HepG2 (cell line): Measurements from ENCODE around the gene GPR137. TPM values are rescaled to one million over a fixed set of nuclear protein-coding genes. Genes with fewer than 3 reads are reported as not detected.
A peak's percentile ranks its signal among the peaks of the same experiment; 100 is the strongest.

Experiments
- ATF6 ChIP-seq: sonication (generic); formaldehyde crosslinking; conservative IDR thresholded peaks from 2 replicates; pipeline ENCODE4 v1.4.0; 2020; ENCODE audit warnings: missing genetic modification reagents
- IKZF4 ChIP-seq: sonication (generic); formaldehyde crosslinking; IDR thresholded peaks from 2 replicates; pipeline ENCODE4 v1.5.1; 2020; ENCODE audit warnings: borderline replicate concordance, mild to moderate bottlenecking, low read depth, missing genetic modification reagents; ENCODE audit errors: not compliant biosample characterization
- MED13 ChIP-seq: sonication (generic); formaldehyde crosslinking; IDR thresholded peaks from 2 replicates; pipeline ENCODE4 v1.5.0; 2020; ENCODE audit warnings: missing genetic modification reagents
- MYNN ChIP-seq: sonication (generic); formaldehyde crosslinking; IDR thresholded peaks from 2 replicates; pipeline ENCODE4 v1.4.0; 2020; ENCODE audit warnings: mild to moderate bottlenecking, low read depth, missing genetic modification reagents
- NFE2L1 ChIP-seq: sonication (generic); formaldehyde crosslinking; IDR thresholded peaks from 2 replicates; pipeline ENCODE4 v1.4.0; 2020; ENCODE audit warnings: missing genetic modification reagents, mild to moderate bottlenecking, borderline replicate concordance
- PATZ1 ChIP-seq: sonication (generic); formaldehyde crosslinking; IDR thresholded peaks from 2 replicates; pipeline ENCODE4 v1.4.0; 2020; ENCODE audit warnings: missing genetic modification reagents
- RCOR2 ChIP-seq: IDR thresholded peaks from 2 replicates; pipeline ENCODE4 v1.6.1; 2016; ENCODE audit warnings: missing biosample characterization, missing genetic modification reagents
- SRSF1 ChIP-seq: fragments of 200-400 bp; formaldehyde crosslinking; optimal IDR thresholded peaks from 2 replicates; pipeline ENCODE3; 2017; ENCODE audit warnings: mild to moderate bottlenecking, low read depth, low read length, moderate library complexity
- ZNF10 ChIP-seq: sonication (generic); formaldehyde crosslinking; IDR thresholded peaks from 2 replicates; pipeline ENCODE4 v1.4.0; 2020; ENCODE audit warnings: mild to moderate bottlenecking, low read depth, missing genetic modification reagents, borderline replicate concordance
- ZNF264 ChIP-seq: sonication (generic); formaldehyde crosslinking; IDR thresholded peaks from 2 replicates; pipeline ENCODE4 v1.4.0; 2020; ENCODE audit warnings: missing genetic modification reagents
- ZNF335 ChIP-seq: sonication (generic); formaldehyde crosslinking; IDR thresholded peaks from 2 replicates; pipeline ENCODE4 v1.4.0; 2020; ENCODE audit warnings: missing genetic modification reagents
- ZNF792 ChIP-seq: IDR thresholded peaks from 2 replicates; pipeline ENCODE4 v1.6.1; 2016
- polyA plus RNA-seq, 8 experiments: library from polyadenylated mRNA; depleted of rRNA in 3 of 8; stranded (reverse) in 7 of 8; unstranded in 1 of 8; fragments of >200 nt; fragmentation: Illumina TruSeq in 4 of 8; extraction: Trizol in 4 of 8; gene quantifications; 2 replicates each; pipeline versions ENCODE4 v1.2.1 to v1.2.3, GENCODE V29; 2011 to 2016; ENCODE audit warnings: low read depth in 4 of 8, missing spikeins in 1 of 8, mixed read lengths in 1 of 8; ENCODE audit not compliant: insufficient read depth in 1 of 8
- total RNA-seq, 5 experiments: library from RNA; depleted of rRNA; stranded (reverse); fragments of >200 nt; fragmentation: Illumina TruSeq; extraction: Trizol; gene quantifications; 2 replicates each; pipeline ENCODE4 v1.2.3, GENCODE V29; 2016; ENCODE audit warnings: low read depth in 1 of 5
- TF ChIP-seq, protein P1 (sequence below): sonication (generic); formaldehyde crosslinking; IDR thresholded peaks from 2 replicates; pipeline ENCODE4; 2020; ENCODE audit warnings: missing genetic modification reagents, mild to moderate bottlenecking, borderline replicate concordance
- TF ChIP-seq, protein P2 (sequence below): sonication (generic); formaldehyde crosslinking; IDR thresholded peaks from 2 replicates; pipeline ENCODE4 v1.4.0; 2020; ENCODE audit warnings: missing genetic modification reagents
- TF ChIP-seq, protein P3 (sequence below): sonication (generic); formaldehyde crosslinking; IDR thresholded peaks from 2 replicates; pipeline ENCODE4 v1.5.0; 2020; ENCODE audit warnings: mild to moderate bottlenecking, missing genetic modification reagents, borderline replicate concordance

GPR137 gene
- total and polyA plus RNA-seq, 2 of the 13 experiments (the other 11 are each of a cell fraction or from before 2014, with no cell fraction given), result 8.5 to 13.2 TPM

- TF ChIP-seq NFE2L1 (CRISPR knock-in tag) (no peak), MED13 (CRISPR knock-in tag) (peak; percentile 81; the same call in 1 of the 2 replicates), ATF6 (CRISPR knock-in tag) (no peak), SRSF1 (no peak), ZNF264 (CRISPR knock-in tag) (peak; percentile 45), ZNF792 (CRISPR knock-in tag) (peak; percentile 43; the same call in 1 of the 2 replicates), PATZ1 (CRISPR knock-in tag) (peak; percentile 51), MYNN (CRISPR knock-in tag) (peak; percentile 83; the same call in 1 of the 2 replicates), RCOR2 (CRISPR knock-in tag) (no peak), ZNF335 (CRISPR knock-in tag) (no peak), IKZF4 (no peak), ZNF10 (CRISPR knock-in tag) (no peak)
- TF ChIP-seq, protein P1, sequence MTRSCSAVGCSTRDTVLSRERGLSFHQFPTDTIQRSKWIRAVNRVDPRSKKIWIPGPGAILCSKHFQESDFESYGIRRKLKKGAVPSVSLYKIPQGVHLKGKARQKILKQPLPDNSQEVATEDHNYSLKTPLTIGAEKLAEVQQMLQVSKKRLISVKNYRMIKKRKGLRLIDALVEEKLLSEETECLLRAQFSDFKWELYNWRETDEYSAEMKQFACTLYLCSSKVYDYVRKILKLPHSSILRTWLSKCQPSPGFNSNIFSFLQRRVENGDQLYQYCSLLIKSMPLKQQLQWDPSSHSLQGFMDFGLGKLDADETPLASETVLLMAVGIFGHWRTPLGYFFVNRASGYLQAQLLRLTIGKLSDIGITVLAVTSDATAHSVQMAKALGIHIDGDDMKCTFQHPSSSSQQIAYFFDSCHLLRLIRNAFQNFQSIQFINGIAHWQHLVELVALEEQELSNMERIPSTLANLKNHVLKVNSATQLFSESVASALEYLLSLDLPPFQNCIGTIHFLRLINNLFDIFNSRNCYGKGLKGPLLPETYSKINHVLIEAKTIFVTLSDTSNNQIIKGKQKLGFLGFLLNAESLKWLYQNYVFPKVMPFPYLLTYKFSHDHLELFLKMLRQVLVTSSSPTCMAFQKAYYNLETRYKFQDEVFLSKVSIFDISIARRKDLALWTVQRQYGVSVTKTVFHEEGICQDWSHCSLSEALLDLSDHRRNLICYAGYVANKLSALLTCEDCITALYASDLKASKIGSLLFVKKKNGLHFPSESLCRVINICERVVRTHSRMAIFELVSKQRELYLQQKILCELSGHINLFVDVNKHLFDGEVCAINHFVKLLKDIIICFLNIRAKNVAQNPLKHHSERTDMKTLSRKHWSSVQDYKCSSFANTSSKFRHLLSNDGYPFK, result peak; percentile 76; the same call in 1 of the 2 replicates
- TF ChIP-seq, protein P2, sequence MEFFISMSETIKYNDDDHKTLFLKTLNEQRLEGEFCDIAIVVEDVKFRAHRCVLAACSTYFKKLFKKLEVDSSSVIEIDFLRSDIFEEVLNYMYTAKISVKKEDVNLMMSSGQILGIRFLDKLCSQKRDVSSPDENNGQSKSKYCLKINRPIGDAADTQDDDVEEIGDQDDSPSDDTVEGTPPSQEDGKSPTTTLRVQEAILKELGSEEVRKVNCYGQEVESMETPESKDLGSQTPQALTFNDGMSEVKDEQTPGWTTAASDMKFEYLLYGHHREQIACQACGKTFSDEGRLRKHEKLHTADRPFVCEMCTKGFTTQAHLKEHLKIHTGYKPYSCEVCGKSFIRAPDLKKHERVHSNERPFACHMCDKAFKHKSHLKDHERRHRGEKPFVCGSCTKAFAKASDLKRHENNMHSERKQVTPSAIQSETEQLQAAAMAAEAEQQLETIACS (CRISPR knock-in tag), result peak; percentile 46; the same call in 1 of the 2 replicates
- TF ChIP-seq, protein P3, sequence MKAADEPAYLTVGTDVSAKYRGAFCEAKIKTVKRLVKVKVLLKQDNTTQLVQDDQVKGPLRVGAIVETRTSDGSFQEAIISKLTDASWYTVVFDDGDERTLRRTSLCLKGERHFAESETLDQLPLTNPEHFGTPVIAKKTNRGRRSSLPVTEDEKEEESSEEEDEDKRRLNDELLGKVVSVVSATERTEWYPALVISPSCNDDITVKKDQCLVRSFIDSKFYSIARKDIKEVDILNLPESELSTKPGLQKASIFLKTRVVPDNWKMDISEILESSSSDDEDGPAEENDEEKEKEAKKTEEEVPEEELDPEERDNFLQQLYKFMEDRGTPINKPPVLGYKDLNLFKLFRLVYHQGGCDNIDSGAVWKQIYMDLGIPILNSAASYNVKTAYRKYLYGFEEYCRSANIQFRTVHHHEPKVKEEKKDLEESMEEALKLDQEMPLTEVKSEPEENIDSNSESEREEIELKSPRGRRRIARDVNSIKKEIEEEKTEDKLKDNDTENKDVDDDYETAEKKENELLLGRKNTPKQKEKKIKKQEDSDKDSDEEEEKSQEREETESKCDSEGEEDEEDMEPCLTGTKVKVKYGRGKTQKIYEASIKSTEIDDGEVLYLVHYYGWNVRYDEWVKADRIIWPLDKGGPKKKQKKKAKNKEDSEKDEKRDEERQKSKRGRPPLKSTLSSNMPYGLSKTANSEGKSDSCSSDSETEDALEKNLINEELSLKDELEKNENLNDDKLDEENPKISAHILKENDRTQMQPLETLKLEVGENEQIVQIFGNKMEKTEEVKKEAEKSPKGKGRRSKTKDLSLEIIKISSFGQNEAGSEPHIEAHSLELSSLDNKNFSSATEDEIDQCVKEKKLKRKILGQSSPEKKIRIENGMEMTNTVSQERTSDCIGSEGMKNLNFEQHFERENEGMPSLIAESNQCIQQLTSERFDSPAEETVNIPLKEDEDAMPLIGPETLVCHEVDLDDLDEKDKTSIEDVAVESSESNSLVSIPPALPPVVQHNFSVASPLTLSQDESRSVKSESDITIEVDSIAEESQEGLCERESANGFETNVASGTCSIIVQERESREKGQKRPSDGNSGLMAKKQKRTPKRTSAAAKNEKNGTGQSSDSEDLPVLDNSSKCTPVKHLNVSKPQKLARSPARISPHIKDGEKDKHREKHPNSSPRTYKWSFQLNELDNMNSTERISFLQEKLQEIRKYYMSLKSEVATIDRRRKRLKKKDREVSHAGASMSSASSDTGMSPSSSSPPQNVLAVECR (CRISPR knock-in tag), result peak; percentile 61; the same call in 1 of the 2 replicates
Observed at GRCh38 chr11:64317325-64317960, 31.8 kb downstream of the GPR137 start, which contains the start of gene TRMT112 (continued).
